GM19193 (cell line): ENCODE data around the gene PRDM11.

Experiments used
- POLR2A ChIP-seq: IDR thresholded peaks from 4 replicates; pipeline ENCODE4 v1.6.1; 2011; ENCODE audit not compliant: insufficient read depth, insufficient read length; ENCODE audit errors: extremely low read depth

PRDM11 gene

DNA sequence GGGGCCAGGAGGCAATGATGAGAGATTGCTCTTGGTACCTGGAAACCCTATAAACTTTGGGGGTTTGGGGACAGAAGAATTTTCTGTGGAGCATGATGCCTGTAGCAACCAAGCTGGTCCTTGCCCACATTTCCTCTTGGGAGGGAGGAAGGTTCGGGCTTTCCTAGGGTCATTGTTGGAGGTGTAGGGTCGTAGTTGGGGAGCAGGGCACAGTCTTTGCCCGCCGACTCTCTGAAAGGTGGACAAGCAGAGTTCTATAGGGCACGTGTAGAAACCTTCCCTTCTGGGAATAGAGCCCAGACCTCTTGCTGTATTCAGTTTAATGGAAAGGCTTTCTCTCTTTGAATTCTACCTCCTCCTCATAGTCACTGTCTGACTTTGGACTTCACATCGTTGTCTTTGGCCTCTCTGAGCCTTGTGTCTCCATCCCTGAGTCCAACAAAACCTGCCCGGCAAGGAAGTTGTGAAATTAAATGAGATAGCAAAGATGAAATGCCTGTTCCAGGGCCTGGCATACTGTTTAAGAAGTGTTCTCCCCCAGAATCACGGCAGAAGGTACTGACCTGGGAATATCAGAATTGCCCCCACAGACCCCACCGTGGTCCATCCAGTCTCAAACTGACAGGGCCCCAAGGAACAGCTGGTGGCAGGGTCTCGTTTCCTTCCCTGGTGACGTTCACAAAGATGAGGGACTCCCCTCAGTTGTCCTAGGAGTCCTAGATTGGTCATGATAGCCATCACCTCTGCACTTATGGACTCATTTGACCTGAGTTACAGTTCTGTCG, 1.6 kb downstream of the PRDM11 start:
- TF ChIP-seq POLR2A: no peak

DNA sequence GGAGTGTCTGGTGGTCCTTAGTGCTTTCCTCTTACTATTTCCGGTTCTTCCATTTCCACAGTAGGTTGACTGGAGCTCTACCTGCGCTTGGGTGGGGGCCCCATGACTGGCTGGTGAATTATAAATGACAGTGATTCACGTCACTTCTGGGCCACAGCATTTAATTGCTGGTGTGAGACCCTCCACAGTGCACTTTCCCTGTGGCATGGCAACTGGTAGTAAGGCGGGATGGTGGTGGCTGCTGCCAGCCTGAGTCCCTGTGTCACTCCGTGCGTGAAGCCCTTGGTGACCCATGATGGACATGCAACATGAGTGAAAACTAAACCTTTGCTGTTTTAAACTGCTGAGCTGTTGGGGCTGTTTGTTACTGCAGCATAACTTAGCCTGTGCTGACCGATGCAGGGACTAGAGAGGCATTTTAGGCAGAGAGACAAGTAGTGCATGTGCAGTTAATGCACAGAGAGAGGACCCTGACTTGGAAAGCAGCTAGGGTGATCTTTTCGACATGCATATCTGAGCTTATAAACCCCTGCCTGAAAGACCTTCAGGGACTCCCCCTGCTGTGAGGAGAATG, 3.1 kb downstream of the PRDM11 start:
- no peak for TF ChIP-seq POLR2A

GRCh38 chr11:45150301-45150700, 3.9 kb downstream of the PRDM11 start:
- no peak for TF ChIP-seq POLR2A

GRCh38 chr11:45150943-45151342, 4.5 kb downstream of the PRDM11 start:
- TF ChIP-seq POLR2A: no peak

GRCh38 chr11:45151362-45151982, 5.0 kb downstream of the PRDM11 start:
- no peak for TF ChIP-seq POLR2A

DNA sequence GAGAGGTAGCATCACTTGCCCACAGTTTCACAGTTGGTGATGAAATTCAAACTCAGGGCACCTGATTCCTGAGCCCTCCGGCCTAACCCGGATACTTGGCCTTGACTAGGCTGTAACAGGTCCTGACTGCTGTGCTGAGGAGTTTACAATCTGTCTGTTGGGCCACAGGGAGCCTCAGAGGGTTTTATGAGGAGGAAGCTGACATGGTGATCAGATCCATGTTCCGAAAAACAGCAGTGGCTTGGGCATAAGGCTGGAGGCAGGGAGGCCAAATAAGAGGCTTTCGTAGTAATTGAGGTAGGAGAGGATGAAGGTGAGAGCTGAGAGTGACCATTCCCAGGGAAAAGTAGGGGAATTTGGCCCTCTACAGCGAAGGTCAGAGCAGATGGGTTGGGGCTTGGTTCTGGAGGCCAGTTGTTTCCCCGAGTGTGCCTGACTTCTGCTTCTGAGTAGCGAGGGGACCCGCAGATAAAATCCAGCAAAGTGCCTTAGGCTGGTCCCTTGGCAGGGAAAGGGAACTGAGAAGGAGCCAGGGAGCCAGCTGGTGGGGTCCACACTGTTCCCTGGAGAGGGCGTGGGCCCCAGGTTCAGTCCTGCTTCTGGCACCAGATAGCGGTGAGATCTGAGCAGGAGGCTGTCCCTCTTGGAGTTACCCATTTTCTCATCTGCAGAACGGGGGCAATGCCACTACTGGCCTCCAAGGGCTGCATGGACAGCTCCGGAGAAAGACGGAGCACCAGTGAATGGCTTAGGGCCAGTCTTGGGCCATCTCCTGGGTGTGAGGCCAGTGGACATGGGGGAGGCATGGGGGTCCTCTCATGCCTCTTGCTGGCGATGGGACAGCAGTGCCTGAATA, 6.5 kb downstream of the PRDM11 start:
- TF ChIP-seq POLR2A: no peak

DNA sequence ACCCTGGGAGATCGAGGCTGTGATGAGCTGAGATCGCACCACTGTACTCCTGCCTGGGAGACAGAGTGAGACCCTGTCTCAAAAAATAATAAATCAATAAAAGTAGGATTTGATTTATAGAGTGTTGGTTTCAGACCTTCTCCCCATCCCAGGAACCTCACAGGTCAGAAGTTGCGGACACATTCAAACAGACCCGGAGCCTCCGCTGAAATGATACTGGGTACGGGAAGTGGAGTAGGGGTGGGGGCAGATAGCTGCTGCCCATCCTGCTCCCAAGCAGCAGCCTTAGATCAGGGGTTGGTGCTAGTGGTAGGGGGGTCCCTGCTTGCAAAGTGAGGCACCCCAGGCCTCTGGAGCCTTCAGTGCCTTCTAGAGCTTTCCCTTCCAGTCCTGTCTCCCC, 7.8 kb downstream of the PRDM11 start:
- TF ChIP-seq POLR2A: no peak

- TF ChIP-seq POLR2A: no peak
Observed at GRCh38 chr11:45155058-45155551, 8.7 kb downstream of the PRDM11 start.

DNA sequence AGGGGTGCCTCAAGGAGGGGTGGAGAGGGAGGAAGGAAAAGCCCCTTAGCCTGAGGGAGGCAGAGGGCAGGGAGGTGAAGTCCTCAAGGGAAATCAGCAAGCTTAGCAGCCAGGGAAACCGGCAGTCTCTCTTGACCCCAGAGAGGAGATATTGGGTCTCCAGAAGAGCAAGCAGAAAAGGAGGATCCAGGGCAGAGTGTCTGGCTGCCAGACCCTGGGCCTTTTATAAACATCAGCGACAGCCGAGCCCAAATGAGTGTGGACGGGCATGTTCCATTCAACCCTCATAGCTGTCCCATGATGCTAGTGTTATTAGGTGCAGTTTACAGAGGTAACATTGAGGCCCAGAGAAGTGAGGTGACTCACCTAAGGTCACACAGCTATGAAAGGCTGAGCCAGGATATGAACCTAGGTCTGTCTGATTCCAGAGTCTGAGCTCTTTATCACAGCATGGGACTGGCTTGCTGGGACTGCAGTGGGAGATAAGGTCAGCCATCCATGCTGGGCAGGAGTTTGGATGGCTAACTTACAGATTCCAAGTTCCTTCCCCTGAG, 9.3 kb downstream of the PRDM11 start:
- no peak for TF ChIP-seq POLR2A

- TF ChIP-seq POLR2A: no peak
Observed at GRCh38 chr11:45156201-45156600, 9.8 kb downstream of the PRDM11 start.

DNA sequence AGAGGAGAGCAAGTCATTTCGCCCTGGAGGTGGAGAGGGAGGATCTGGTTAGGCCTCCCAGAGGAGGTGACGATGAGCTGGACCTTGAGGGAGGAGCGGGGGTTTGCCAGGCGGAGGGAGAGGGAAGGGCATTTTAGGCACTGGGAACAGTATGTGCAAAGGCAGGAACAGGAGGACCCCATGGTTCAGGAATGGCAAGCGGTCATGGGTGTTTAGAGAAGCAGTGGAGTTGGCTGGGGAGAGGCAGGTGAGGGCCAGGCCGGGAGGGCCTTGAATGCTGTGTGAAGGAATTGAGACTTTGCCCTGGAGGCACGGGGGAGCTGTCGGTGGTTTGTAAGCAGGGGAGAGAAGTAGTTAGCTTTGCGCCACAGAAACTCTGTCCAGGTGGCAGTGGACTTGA, 10.3 kb downstream of the PRDM11 start:
- no peak for TF ChIP-seq POLR2A

- no peak for TF ChIP-seq POLR2A
Observed at GRCh38 chr11:45157247-45158209, 11.1 kb downstream of the PRDM11 start.

DNA sequence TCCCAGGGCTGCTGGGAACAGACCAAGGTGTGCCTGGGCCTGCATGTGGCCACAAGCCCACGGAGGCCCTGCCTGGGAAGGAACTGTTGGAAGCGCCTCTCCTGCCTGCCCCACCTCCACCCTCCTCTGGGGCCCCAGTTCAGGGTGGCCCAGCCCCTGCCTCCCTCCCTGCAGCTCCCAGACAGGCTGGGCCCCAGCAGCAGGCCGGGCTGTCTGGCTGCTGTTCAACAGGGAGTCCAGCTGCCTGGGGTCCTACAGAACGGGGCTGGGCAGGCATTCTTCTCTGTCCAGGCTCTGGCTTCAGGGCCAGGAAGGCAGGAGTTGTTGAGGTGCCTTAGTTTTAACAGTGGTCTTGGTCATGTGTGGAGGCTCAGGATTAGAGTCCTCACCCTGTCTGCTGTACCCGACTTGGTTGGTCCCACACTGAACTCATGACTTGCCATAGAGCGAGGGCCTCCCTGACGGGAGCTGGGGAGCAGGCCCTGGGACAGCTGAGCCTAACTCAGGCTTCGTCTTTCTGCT, 11.8 kb downstream of the PRDM11 start:
- TF ChIP-seq POLR2A: no peak
